ENCODE measurements around the gene STX7.

The STX7 gene

GRCh38 chr6:132459605-132459952 lies 53.3 kb downstream of the STX7 start:
- H3K27me3 ChIP-seq (ENCODE audit: insufficient read depth, low read length): no peaks in the 10 kb centered on the region
- H3K4me2 ChIP-seq (ENCODE audit: low read length): no peak overlapping the region; the same call in 1 of the 2 replicates
- H2AFZ ChIP-seq (ENCODE audit: low read length): no peak overlapping the region
- no peaks in the 10 kb centered on the region for H3K9me3 ChIP-seq (ENCODE audit: low read length)
- H3F3A ChIP-seq (ENCODE audit: insufficient read depth, low read length): no peaks in the 10 kb centered on the region
- H3K27ac ChIP-seq (ENCODE audit: low read depth, low read length, poor library complexity, severe bottlenecking): peak overlapping the region; percentile 91
- H3K9me2 ChIP-seq (ENCODE audit: low read depth, low read length): no peaks in the 10 kb centered on the region
- H3K36me3 ChIP-seq (ENCODE audit: insufficient read depth, low read length): peaks cover 98% of the 10 kb centered on the region
- TF ChIP-seq EZH2 (IDR thresholded peaks at IDR 0.05; ENCODE audit: borderline replicate concordance, low read length) (no peak), CTCF (IDR thresholded peaks at IDR 0.05; ENCODE audit: low read length) (no peak)
- H3K4me3 ChIP-seq (ENCODE audit: low read depth, low read length, poor library complexity, severe bottlenecking): no peak overlapping the region
- H4K20me1 ChIP-seq (ENCODE audit: insufficient read depth, low read length): no peaks in the 10 kb centered on the region
- peaks cover 41% of the 10 kb centered on the region for H3K4me1 ChIP-seq (ENCODE audit: insufficient read depth, low read length, severe bottlenecking)
- no peaks in the 10 kb centered on the region for H3K79me2 ChIP-seq (ENCODE audit: insufficient read depth, low read length)
- H3K9ac ChIP-seq (ENCODE audit: low read length): no peak overlapping the region; the same call in 1 of the 2 replicates

GRCh38 chr6:132458887-132459604 lies 53.9 kb downstream of the STX7 start:
- no peak for TF ChIP-seq CTCF (IDR thresholded peaks at IDR 0.05; ENCODE audit: low read length)
- TF ChIP-seq EZH2 (IDR thresholded peaks at IDR 0.05; ENCODE audit: borderline replicate concordance, low read length): no peak
- Histone ChIP-seq H3K79me2 (ENCODE audit: insufficient read depth, low read length) (no peaks in the 10 kb centered on the region), H3K36me3 (ENCODE audit: insufficient read depth, low read length) (peaks cover 95% of the 10 kb centered on the region), H3K27me3 (ENCODE audit: insufficient read depth, low read length) (no peaks in the 10 kb centered on the region), H3K9me3 (ENCODE audit: low read length) (no peaks in the 10 kb centered on the region), H3F3A (ENCODE audit: insufficient read depth, low read length) (no peaks in the 10 kb centered on the region), H3K9me2 (ENCODE audit: low read depth, low read length) (no peaks in the 10 kb centered on the region), H3K27ac (ENCODE audit: low read depth, low read length, poor library complexity, severe bottlenecking) (peak overlapping the region; percentile 91), H3K4me1 (ENCODE audit: insufficient read depth, low read length, severe bottlenecking) (peaks cover 41% of the 10 kb centered on the region), H3K4me2 (ENCODE audit: low read length) (no peak overlapping the region), H3K4me3 (ENCODE audit: low read depth, low read length, poor library complexity, severe bottlenecking) (no peak overlapping the region), H3K9ac (ENCODE audit: low read length) (peak overlapping the region; percentile 10; the same call in 1 of the 2 replicates), H2AFZ (ENCODE audit: low read length) (no peak overlapping the region), H4K20me1 (ENCODE audit: insufficient read depth, low read length) (no peaks in the 10 kb centered on the region)

- Histone ChIP-seq H3K4me1 (ENCODE audit: insufficient read depth, low read length, severe bottlenecking) (peaks cover 41% of the 10 kb centered on the region), H2AFZ (ENCODE audit: low read length) (no peak overlapping the region), H4K20me1 (ENCODE audit: insufficient read depth, low read length) (no peaks in the 10 kb centered on the region), H3K4me2 (ENCODE audit: low read length) (no peak overlapping the region), H3K9ac (ENCODE audit: low read length) (no peak overlapping the region), H3K27me3 (ENCODE audit: insufficient read depth, low read length) (no peaks in the 10 kb centered on the region), H3K36me3 (ENCODE audit: insufficient read depth, low read length) (peaks cover 93% of the 10 kb centered on the region), H3K27ac (ENCODE audit: low read depth, low read length, poor library complexity, severe bottlenecking) (peak overlapping the region; percentile 91), H3K9me3 (ENCODE audit: low read length) (no peaks in the 10 kb centered on the region), H3K4me3 (ENCODE audit: low read depth, low read length, poor library complexity, severe bottlenecking) (no peak overlapping the region), H3F3A (ENCODE audit: insufficient read depth, low read length) (no peaks in the 10 kb centered on the region), H3K9me2 (ENCODE audit: low read depth, low read length) (no peaks in the 10 kb centered on the region), H3K79me2 (ENCODE audit: insufficient read depth, low read length) (no peaks in the 10 kb centered on the region)
- no peak; the same call in 1 of the 2 replicates for TF ChIP-seq CTCF (IDR thresholded peaks at IDR 0.05; ENCODE audit: low read length)
- no peak for TF ChIP-seq EZH2 (IDR thresholded peaks at IDR 0.05; ENCODE audit: borderline replicate concordance, low read length)
Observed at GRCh38 chr6:132456700-132457143, 56.2 kb downstream of the STX7 start.

Data from OCI-LY1 (cell line).